Prostate gland (tissue), 2 donors: ENCODE data around the gene PCDH9. TPM values are rescaled to one million over a fixed set of nuclear protein-coding genes. Genes with fewer than 3 reads are reported as not detected.

Source experiments
- DNase-seq: peaks from one replicate; pipeline ENCODE4 v3.0.0-alpha.2; 2019; ENCODE audit warnings: low spot score
- H3K27ac ChIP-seq, 2 donors: fragments of 200-600 bp; sonication (generic); 2 replicates each; pipeline ENCODE4 v1.5.1; 2017 to 2019
- H3K27me3 ChIP-seq: fragments of 200-600 bp; sonication (generic); replicated peaks from 2 replicates; pipeline ENCODE4 v1.5.1; 2019; ENCODE audit not compliant: insufficient read depth
- H3K36me3 ChIP-seq, 2 donors: fragments of 200-600 bp; sonication (generic); 1 replicate in 1 of 2; 2 replicates in 1 of 2; pipeline versions ENCODE4 v1.5.1 to v1.8.1; 2017 to 2019
- H3K4me1 ChIP-seq: fragments of 200-600 bp; sonication (generic); replicated peaks from 2 replicates; pipeline ENCODE4 v1.5.1; 2019
- H3K4me3 ChIP-seq, 2 donors: fragments of 200-600 bp; sonication (generic); 2 replicates each; pipeline ENCODE4 v1.5.1; 2017 to 2019
- H3K9me3 ChIP-seq: fragments of 200-600 bp; sonication (generic); 2 replicates; pipeline ENCODE4 v1.5.1; 2017
- POLR2A ChIP-seq: fragments of 450-650 bp; IDR thresholded peaks from one replicate; pipeline ENCODE4 v1.6.1; 2016; ENCODE audit warnings: antibody characterized with exemption, mild to moderate bottlenecking
- POLR2AphosphoS5 ChIP-seq: sonication (generic); formaldehyde crosslinking; IDR thresholded peaks from one replicate; pipeline ENCODE4 v1.6.1; 2017; ENCODE audit warnings: antibody characterized with exemption
- WGBS: methylation state at CpG from one replicate; pipeline ENCODE4 v1.1.5; 2018; 5-methylcytosine and 5-hydroxymethylcytosine counted together
- intact Hi-C: fragments of 100-400 bp; cut with DNase I; formaldehyde crosslinking; loops from one replicate; pipeline ENCODE4 v1.14.2; 2022
- total RNA-seq, 2 donors: library from RNA; depleted of rRNA; stranded (reverse); fragments of >200 nt; gene quantifications; one replicate each; pipeline ENCODE4 v1.1.0, GENCODE V29; 2016
- TF ChIP-seq, protein P1 (sequence below), 4 experiments: fragments of 200-600 bp in 2 of 4; fragments of 450-650 bp in 2 of 4; sonication (generic) in 2 of 4; IDR thresholded peaks; 1 replicate in 3 of 4; 2 replicates in 1 of 4; pipeline ENCODE4 v1.5.1; 2016 to 2019; ENCODE audit warnings: antibody characterized with exemption in 4 of 4, mild to moderate bottlenecking in 2 of 4, moderate library complexity in 2 of 4

The PCDH9 gene
- total RNA-seq, 2 donors from 2014 or later: 1.8 to 5.5 TPM

- intact Hi-C loops: no loop called here
- H3K9me3 ChIP-seq: no peaks in the 10 kb centered on the region
- no peaks in the 10 kb centered on the region for H3K27me3 ChIP-seq
- no peak for TF ChIP-seq POLR2AphosphoS5
- TF ChIP-seq POLR2A: no peak
- TF ChIP-seq, protein P1, sequence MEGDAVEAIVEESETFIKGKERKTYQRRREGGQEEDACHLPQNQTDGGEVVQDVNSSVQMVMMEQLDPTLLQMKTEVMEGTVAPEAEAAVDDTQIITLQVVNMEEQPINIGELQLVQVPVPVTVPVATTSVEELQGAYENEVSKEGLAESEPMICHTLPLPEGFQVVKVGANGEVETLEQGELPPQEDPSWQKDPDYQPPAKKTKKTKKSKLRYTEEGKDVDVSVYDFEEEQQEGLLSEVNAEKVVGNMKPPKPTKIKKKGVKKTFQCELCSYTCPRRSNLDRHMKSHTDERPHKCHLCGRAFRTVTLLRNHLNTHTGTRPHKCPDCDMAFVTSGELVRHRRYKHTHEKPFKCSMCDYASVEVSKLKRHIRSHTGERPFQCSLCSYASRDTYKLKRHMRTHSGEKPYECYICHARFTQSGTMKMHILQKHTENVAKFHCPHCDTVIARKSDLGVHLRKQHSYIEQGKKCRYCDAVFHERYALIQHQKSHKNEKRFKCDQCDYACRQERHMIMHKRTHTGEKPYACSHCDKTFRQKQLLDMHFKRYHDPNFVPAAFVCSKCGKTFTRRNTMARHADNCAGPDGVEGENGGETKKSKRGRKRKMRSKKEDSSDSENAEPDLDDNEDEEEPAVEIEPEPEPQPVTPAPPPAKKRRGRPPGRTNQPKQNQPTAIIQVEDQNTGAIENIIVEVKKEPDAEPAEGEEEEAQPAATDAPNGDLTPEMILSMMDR (IDR thresholded peaks at IDR 0.05): no peak
- no peaks in the 10 kb centered on the region for H3K4me1 ChIP-seq
- 97% methylated on average over 3 of the region's 3 CpGs for WGBS
- no peak overlapping the region for H3K4me3 ChIP-seq
- no peaks in the 10 kb centered on the region for H3K36me3 ChIP-seq
- DNase-seq: no peak
- no peak overlapping the region for H3K27ac ChIP-seq
Measured at GRCh38 chr13:67018775-67019174, 211.4 kb downstream of the PCDH9 start.

DNA sequence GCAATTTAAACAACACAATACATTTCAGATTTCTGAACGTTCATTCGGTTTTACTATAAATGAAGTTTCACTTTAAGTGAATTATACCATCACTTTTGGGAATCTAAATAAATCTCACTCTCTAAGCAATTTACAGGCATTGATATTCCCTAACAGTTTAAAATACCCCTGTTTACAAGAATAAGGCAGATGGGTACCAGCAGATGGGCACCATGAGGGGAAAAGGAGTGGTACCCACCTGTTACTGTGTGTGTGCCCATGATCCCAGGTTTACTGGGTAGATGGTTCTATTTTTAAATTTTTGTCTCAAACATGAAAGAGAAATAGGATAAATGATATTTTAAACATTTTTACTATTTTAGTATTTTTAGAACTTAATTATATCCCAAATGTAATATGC is 212.9 kb downstream of the PCDH9 start:
- WGBS: 93% methylated on average over 2 of the region's 2 CpGs
- no peaks in the 10 kb centered on the region for H3K9me3 ChIP-seq
- H3K36me3 ChIP-seq: no peaks in the 10 kb centered on the region
- H3K4me3 ChIP-seq: no peak overlapping the region
- intact Hi-C loops: no loop called here
- H3K27ac ChIP-seq: no peak overlapping the region
- H3K27me3 ChIP-seq: no peaks in the 10 kb centered on the region
- TF ChIP-seq POLR2A: no peak
- TF ChIP-seq POLR2AphosphoS5: no peak
- TF ChIP-seq, protein P1 (IDR thresholded peaks at IDR 0.05): no peak
- H3K4me1 ChIP-seq: no peaks in the 10 kb centered on the region
- no peak for DNase-seq

- no peaks in the 10 kb centered on the region for H3K9me3 ChIP-seq
- H3K36me3 ChIP-seq: no peaks in the 10 kb centered on the region
- TF ChIP-seq, protein P1 (IDR thresholded peaks at IDR 0.05): no peak
- no peak for TF ChIP-seq POLR2A
- TF ChIP-seq POLR2AphosphoS5: no peak
- 66% methylated on average over 2 of the region's 2 CpGs for WGBS
- DNase-seq: no peak
- no peaks in the 10 kb centered on the region for H3K4me1 ChIP-seq
- no peak overlapping the region for H3K4me3 ChIP-seq
- intact Hi-C loops: no loop called here
- H3K27me3 ChIP-seq: no peaks in the 10 kb centered on the region
- no peak overlapping the region for H3K27ac ChIP-seq
Measured at GRCh38 chr13:67015976-67016600, 214.0 kb downstream of the PCDH9 start.

GRCh38 chr13:67014399-67014798 is 215.7 kb downstream of the PCDH9 start:
- WGBS: 97% methylated on average over 1 of the region's 1 CpG
- Histone ChIP-seq H3K4me3 (no peak overlapping the region), H3K9me3 (no peaks in the 10 kb centered on the region), H3K27me3 (no peaks in the 10 kb centered on the region), H3K27ac (no peak overlapping the region), H3K4me1 (no peaks in the 10 kb centered on the region), H3K36me3 (no peaks in the 10 kb centered on the region)
- DNase-seq: no peak
- intact Hi-C loops: no loop called here
- no peak for TF ChIP-seq POLR2AphosphoS5
- TF ChIP-seq POLR2A: no peak
- TF ChIP-seq, protein P1 (IDR thresholded peaks at IDR 0.05): no peak

DNA sequence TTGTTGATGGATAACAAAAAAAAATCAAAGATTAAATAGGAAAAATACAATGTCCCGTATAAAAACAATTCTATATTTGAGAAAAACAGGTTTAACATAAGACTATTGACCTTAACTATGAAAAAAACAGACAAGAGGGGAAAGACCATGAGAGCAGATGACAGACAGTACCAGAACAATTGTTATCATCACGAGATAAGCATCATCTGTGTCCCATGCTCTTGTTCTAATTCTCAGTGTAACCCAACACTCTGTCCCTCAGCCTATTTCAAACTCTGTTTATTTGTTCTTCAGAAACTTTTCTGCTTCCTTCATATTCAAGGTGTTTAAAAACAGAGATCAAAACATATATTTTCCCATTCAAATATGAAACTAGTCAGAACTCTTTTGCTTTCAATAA is 216.4 kb downstream of the PCDH9 start:
- Histone ChIP-seq H3K9me3 (no peaks in the 10 kb centered on the region), H3K36me3 (no peaks in the 10 kb centered on the region), H3K27me3 (no peaks in the 10 kb centered on the region), H3K27ac (no peak overlapping the region), H3K4me3 (no peak overlapping the region), H3K4me1 (no peaks in the 10 kb centered on the region)
- DNase-seq: no peak
- 74% methylated on average over 2 of the region's 2 CpGs for WGBS
- intact Hi-C loops: no loop called here
- TF ChIP-seq, protein P1 (IDR thresholded peaks at IDR 0.05): no peak
- no peak for TF ChIP-seq POLR2A
